Osteoblast (primary cell): Measurements from ENCODE around the gene BCAS4. TPM values are rescaled to one million over a fixed set of nuclear protein-coding genes. Genes with fewer than 3 reads are reported as not detected.

Source experiments
- DNase-seq: peaks from one replicate; pipeline ENCODE4 v3.0.0; 2011; ENCODE audit warnings: low spot score, mixed read lengths; ENCODE audit not compliant: insufficient read length; ENCODE audit errors: missing footprints
- H2AFZ ChIP-seq: 2 replicates; pipeline ENCODE4 v1.6.0; 2011; ENCODE audit warnings: mild to moderate bottlenecking, low read length
- H3K27ac ChIP-seq: 2 replicates; pipeline ENCODE4 v1.5.1; 2011; ENCODE audit warnings: mild to moderate bottlenecking, low read depth, low read length, moderate library complexity
- H3K27me3 ChIP-seq: 2 replicates; pipeline ENCODE4 v1.6.0; 2012; ENCODE audit warnings: mild to moderate bottlenecking, control low read depth, inconsistent platforms, low read length, moderate library complexity; ENCODE audit not compliant: insufficient read depth
- H3K36me3 ChIP-seq: 2 replicates; pipeline ENCODE4 v1.5.1; 2011; ENCODE audit warnings: mild to moderate bottlenecking, low read length, control low read depth, moderate library complexity; ENCODE audit not compliant: insufficient read depth
- H3K4me1 ChIP-seq: 2 replicates; pipeline ENCODE4 v1.5.1; 2011; ENCODE audit warnings: mild to moderate bottlenecking, low read length, control low read depth, moderate library complexity; ENCODE audit not compliant: insufficient read depth
- H3K4me2 ChIP-seq: 2 replicates; pipeline ENCODE4 v1.6.0; 2011; ENCODE audit warnings: mild to moderate bottlenecking, low read length; ENCODE audit not compliant: insufficient read depth
- H3K4me3 ChIP-seq: fragments of 200-600 bp; sonication (generic); 3 replicates; pipeline ENCODE4 v1.5.1; 2012; ENCODE audit warnings: mild to moderate bottlenecking, low read length, inconsistent platforms; ENCODE audit not compliant: insufficient read depth
- H3K79me2 ChIP-seq: 2 replicates; pipeline ENCODE4 v1.6.0; 2012; ENCODE audit warnings: mild to moderate bottlenecking, low read length, control low read depth, inconsistent platforms; ENCODE audit not compliant: insufficient read depth
- H3K9me3 ChIP-seq: 2 replicates; pipeline ENCODE4 v1.5.1; 2011; ENCODE audit warnings: low read depth, low read length, control low read depth
- H4K20me1 ChIP-seq: 2 replicates; pipeline ENCODE4 v1.6.0; 2012; ENCODE audit warnings: mild to moderate bottlenecking, low read length, control low read depth; ENCODE audit not compliant: insufficient read depth
- CTCF ChIP-seq: IDR thresholded peaks from 2 replicates; pipeline ENCODE4 v1.5.1; 2011; ENCODE audit warnings: mild to moderate bottlenecking, low read depth, low read length, moderate library complexity; ENCODE audit errors: extremely low read depth
- total RNA-seq: library from RNA; depleted of rRNA; stranded (reverse); fragments of >200 nt; gene quantifications from 2 replicates; pipeline ENCODE4 v1.2.3, GENCODE V29; 2012

The BCAS4 gene
- 2.4 and 2.9 TPM in 2 replicates for total RNA-seq

- Histone ChIP-seq H3K27ac (peak within 1 kb of the TSS; percentile 63), H3K4me1 (peaks cover 25% of the 10 kb centered on the region), H3K4me2 (peak within 1 kb of the TSS; percentile 79), H3K27me3 (no peaks in the 10 kb centered on the region), H3K79me2 (peaks cover 3% of the 10 kb centered on the region), H3K4me3 (peak within 1 kb of the TSS; percentile 93), H3K9me3 (no peaks in the 10 kb centered on the region), H3K36me3 (no peaks in the 10 kb centered on the region), H2AFZ (peak within 1 kb of the TSS; percentile 85), H4K20me1 (no peaks in the 10 kb centered on the region)
- peak; percentile 99 for DNase-seq
- peak; percentile 67 for TF ChIP-seq CTCF
These were observed at the start of gene BCAS4 for GRCh38 chr20:50794846-50795634. TSS of gene BCAS4 (plus strand) at chr20:50795061. CDS start at chr20:50795084, 23 bp downstream.

GRCh38 chr20:50745634-50746137, 49.2 kb upstream of the BCAS4 start:
- H2AFZ ChIP-seq: no peak overlapping the region
- H3K27me3 ChIP-seq: no peaks in the 10 kb centered on the region
- no peak overlapping the region for H3K27ac ChIP-seq
- no peaks in the 10 kb centered on the region for H3K9me3 ChIP-seq
- no peaks in the 10 kb centered on the region for H4K20me1 ChIP-seq
- H3K4me3 ChIP-seq: no peak overlapping the region
- no peak for DNase-seq
- H3K36me3 ChIP-seq: no peaks in the 10 kb centered on the region
- peaks cover 12% of the 10 kb centered on the region for H3K4me1 ChIP-seq
- no peak for TF ChIP-seq CTCF
- H3K4me2 ChIP-seq: no peak overlapping the region
- H3K79me2 ChIP-seq: no peaks in the 10 kb centered on the region

- no peak for DNase-seq
- Histone ChIP-seq H3K27me3 (no peaks in the 10 kb centered on the region), H3K27ac (no peak overlapping the region)
These were observed 48.5 kb upstream of the BCAS4 start for GRCh38 chr20:50746138-50746940.

More at GRCh38 chr20:50746138-50746940, 48.5 kb upstream of the BCAS4 start:
- no peak overlapping the region for H3K4me2 ChIP-seq
- no peak for TF ChIP-seq CTCF
- H4K20me1 ChIP-seq: no peaks in the 10 kb centered on the region
- H2AFZ ChIP-seq: no peak overlapping the region
- H3K36me3 ChIP-seq: no peaks in the 10 kb centered on the region
- peaks cover 12% of the 10 kb centered on the region for H3K4me1 ChIP-seq
- no peak overlapping the region for H3K4me3 ChIP-seq
- H3K9me3 ChIP-seq: no peaks in the 10 kb centered on the region
- no peaks in the 10 kb centered on the region for H3K79me2 ChIP-seq
